ENCODE measurements around the gene SCYL2.
"Not testable (repeated sequence)": the region's sequence is repeated elsewhere in the genome, so short reads cannot be mapped to it uniquely, and the experiment has no call there.

Gene SCYL2

DNA sequence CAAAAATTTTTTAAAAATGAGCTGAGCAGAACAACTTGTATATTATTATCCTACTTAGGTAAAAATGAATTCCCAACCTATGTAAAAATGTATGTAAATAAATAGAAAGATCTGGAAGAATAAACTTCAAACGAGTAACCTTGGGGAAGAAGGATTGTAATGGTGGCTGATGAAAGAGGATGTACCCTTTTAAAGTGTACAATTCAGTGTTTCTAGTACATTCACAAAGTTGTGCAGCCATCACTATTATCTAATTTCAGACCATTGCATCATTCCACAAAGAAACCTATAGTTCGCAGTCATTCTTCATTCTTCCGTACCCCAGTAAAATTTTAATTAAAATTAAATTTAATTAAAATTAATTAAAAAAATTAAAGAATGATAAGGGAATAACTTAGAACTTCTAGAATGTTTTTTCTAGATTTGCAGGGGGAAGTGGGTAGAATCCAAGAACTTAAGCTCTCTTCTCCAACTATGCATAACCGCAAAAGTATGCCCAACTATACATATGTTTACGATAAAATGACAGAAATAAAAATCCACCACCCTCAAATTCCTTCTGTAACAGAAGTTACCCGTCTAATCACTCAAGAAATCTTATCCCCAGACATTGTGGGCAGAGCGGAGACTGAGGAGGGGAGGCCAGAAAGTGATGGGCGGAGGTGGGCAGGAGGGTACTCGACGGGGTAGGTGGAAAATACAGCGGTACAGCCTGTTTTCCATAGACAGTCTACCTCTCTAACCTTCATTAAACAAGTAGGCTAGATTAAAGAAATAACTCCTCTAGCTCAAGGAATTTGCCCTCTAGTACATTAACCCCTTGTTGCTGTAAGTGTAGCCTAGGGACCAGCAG lies 1.0 kb upstream of the SCYL2 start:
- no peak for DNase-seq

DNA sequence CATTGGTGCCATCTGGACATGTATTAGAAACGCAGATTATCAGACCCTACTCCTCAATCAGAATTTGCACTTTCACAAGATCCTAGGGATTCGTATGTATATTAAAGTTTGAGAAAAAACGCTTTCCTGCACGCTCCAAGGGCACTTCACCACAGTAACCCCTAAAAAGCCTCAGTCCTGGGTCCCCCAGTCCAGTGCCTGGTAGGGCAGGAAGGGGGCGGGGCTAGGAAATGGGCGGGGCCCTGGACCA lies 467 bp upstream of the SCYL2 start:
- DNase-seq, result peak; percentile 55

DNA sequence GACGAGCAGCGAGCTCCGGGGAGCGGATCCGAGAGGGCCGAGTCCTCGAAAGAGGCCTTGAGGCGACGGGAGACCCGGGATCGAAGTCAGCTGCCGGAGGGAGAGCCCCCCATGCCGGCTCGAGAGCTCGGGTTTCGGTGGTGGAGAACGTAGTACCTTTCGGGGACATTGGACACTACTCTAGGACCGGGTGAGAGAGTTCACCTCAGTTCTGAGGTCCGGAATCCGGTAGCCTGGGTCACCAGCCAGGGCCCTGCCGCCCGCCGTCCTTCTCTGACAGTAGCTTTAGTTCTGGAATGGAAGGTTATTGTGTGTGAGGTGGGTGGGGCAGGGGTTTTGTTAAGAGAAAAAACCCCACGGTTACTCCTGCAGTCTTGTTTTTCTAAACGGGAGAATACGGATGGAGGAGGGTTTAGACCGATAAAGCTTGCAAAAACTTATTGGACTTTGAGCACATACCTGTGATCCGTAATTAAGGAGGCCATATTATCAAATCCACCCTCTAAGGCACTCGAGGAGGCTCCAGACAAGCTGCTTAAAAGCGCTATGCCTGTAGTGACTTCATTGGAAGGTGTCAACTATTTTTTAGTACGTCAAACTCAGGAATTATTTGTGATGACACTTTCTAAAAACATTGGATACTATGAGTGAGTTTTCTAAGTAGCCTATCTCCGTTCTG lies 765 bp downstream of the SCYL2 start:
- no peak for DNase-seq

DNA sequence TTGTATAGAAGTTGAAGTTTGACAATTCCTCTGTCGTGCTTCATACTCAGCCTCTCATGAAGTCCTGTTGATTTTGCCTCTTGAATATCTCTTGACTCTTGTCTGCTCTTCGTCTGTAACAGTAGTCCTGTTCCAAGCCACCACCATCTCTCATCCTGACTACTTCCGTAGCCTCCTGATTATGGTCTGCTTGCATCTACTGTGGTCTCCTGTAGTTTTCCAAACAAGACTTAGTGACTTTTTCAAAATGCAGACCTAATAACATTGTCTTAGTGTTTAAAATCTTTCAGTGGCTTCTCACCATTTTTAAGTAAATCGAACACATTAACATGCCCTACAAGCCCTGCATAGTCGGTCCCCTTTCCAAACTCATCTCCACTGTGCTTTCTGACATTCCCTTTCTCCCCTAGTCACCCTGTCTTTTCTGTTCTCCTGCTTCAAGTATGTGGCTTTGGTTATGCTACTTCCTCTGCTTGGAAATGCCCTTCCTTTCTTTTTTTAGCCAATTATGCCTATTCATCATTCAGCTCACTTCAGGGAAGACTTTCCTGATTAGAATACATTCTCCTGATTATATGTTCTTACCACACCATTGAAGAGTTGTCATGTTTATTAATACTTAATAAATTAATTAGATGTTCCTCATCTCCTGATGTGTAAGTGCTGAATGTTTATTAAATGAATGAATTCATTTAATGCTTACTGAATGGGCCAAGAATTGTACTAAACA lies 2.0 kb downstream of the SCYL2 start:
- peak; percentile 51 for DNase-seq

- no peak for DNase-seq
Measured at GRCh38 chr12:100273782-100274181, 6.8 kb downstream of the SCYL2 start.

DNA sequence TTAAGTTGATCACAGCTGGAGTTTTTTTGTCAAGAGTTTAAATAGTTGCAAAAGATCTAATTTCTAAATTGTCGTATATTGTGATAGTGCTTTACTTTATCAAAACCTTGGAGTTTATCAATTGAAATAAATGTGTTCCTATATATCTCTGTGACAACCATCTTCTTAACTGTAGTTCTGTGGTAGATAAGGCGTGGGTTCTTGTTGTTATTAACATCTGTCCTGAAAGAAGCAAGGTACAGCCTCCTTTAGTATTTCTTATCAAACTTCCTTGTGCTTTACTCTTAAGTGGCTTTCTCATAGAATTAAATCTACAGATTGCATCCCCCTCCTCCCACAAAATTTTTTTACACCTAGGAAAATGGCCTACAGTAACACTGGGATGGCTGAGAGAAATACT lies 7.3 kb downstream of the SCYL2 start:
- DNase-seq, result no peak

- DNase-seq, result no peak
Measured at GRCh38 chr12:100279159-100279558, 12.2 kb downstream of the SCYL2 start.

DNA sequence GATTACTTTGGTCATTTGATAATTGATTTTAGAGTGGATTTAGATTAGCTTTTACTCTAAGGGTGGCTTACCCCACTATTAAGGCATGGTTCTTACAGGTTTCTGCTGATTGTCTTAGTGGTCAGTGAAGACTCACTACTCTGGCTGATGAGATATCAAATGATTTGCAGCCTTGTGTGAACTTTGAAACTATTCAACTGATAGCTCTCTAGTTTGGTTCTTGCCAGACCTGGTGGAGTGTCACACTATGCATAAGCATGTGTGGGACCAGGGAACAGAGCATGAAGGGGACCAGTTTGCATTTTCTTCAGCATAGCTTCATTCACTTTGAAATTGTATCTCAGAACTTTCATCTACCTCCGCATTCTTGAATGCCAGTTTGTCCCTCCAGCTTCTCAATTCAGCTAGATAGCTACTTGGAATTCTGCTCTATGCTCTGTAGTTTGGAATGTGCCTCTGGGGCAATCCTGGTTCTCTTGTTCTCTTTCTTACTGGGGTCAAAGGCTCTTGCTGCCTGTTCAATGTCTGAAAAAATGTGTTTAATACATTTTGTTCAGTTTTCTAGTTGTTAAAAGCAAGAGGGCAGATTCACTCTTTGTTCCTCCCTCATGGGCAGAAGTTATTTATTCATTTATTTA lies 12.7 kb downstream of the SCYL2 start:
- DNase-seq, result no peak

DNA sequence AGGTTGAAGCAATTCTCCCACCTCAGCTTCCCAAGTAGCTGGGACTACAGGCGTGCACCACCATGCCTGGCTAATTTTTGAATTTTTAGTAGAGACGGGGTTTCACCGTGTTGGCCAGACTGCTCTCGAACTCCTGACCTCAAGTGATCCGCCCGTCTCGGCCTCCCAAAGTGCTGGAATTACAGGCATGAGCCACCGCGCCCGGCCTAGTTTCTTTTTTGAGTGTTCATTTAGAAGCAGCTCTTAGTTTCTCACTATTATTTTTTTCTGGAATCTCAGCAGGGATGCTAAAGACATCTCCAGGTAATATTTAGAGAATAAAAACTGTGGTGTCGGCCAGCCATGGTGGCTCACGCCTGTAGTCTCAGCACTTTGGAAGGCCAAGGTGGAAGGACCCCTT lies 17.6 kb downstream of the SCYL2 start:
- not testable (repeated sequence) for DNase-seq

- DNase-seq, result no peak
Measured at GRCh38 chr12:100289038-100289437, 22.1 kb downstream of the SCYL2 start.

- DNase-seq, result no peak
Measured at GRCh38 chr12:100290016-100290415, 23.0 kb downstream of the SCYL2 start.

DNA sequence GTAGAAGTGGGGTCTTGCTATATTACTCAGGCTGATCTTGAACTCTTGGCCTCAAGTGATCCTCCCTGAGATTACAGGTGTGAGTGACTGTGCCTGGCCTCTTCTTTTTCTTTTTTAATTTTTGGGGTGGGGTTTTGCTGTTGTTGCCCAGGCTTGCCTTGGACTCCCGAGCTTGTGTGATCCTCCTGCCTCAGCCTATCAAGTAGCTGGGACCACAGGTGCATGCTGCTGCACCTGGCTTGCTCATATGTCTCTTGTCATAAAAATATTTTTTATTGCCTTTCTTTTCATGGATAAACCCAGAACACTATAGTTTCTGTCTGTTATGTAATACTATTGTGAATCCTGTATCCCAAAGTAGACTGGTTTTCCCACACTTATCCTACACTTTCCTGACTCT lies 26.0 kb downstream of the SCYL2 start:
- peak; percentile 76 for DNase-seq

DNA sequence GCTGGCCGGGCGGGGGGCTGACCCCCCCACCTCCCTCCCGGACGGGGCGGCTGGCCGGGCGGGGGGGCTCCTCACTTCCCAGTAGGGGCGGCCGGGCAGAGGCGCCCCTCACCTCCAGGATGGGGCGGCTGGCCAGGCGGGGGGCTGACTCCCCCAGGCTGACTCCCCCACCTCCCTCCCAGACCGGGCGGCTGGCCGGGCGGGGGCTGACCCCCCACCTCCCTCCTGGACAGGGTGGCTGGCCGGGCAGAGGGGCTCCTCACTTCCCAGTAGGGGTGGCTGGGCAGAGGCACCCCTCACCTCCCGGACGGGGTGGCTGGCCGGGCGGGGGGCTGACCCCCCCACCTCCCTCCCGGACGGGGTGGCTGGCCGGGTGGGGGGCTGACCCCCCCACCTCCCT lies 27.4 kb downstream of the SCYL2 start:
- DNase-seq, result not testable (repeated sequence)

DNA sequence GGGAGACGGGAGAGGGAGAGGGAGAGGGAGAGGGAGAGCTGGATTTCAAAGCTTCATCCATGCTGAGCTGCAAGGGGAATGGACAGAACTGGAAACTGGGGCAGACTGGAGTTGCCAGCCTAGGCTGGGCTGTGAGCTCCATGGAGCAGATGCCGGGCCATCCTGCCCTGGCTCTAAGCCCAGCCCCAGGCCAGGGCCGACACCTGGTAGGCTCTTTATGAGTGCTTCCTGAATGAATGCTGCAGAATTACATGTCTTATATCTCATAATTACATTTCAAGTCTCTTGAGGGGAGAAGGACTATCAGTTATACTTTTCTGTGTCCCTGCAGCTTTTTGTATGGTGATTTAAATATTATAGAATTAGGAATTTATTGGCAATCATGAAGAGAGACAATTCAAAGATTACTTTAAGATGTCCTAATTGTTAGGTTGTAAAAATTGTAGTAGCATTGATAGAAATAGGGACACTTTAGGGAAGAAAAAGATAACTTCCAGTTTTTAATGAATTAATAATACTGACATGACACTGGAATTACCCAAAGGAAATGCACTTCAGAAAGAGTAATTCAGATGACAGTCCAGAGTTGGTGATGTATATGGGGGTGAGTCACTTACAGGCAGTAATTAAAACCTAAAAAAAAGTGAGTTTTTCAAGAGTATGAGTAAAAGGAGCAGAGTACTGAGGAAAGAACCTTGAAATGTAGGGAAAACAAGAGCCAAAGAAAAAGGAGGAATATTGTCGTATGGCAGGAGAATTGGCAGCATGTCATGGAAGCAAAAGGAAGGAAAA lies 29.0 kb downstream of the SCYL2 start:
- no peak for DNase-seq

DNA sequence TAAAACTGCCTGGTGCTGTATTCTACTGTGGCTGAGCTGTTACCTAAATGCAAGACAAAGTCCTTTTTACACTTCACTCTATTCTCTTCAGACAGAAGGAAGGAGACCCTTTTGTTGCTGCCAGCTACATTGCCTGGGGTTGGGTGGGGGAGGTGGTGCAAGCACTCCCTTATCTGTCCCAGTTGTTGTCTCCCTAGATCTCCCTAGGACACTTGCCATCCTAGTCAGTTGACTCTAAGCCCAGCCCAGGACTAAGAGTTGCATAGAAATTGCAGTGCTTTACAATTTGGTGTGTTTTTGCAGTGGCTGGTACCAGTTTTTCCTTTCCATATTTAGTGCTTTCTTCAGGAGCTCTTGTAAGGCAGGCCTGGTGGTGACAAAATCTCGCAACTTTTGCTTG lies 35.1 kb downstream of the SCYL2 start:
- DNase-seq, result no peak

GRCh38 chr12:100303831-100304230 lies 36.9 kb downstream of the SCYL2 start:
- no peak for DNase-seq

- DNase-seq, result not testable (repeated sequence)
Measured at GRCh38 chr12:100304334-100304733, 37.4 kb downstream of the SCYL2 start.

- DNase-seq, result not testable (repeated sequence)
Measured at GRCh38 chr12:100308138-100308537, 41.2 kb downstream of the SCYL2 start.

- no peak for DNase-seq
Measured at GRCh38 chr12:100311317-100311716, 44.3 kb downstream of the SCYL2 start.

GRCh38 chr12:100317371-100317770 lies 50.4 kb downstream of the SCYL2 start:
- no peak for DNase-seq

GRCh38 chr12:100324498-100324897 lies 57.5 kb downstream of the SCYL2 start:
- DNase-seq, result no peak

DNA sequence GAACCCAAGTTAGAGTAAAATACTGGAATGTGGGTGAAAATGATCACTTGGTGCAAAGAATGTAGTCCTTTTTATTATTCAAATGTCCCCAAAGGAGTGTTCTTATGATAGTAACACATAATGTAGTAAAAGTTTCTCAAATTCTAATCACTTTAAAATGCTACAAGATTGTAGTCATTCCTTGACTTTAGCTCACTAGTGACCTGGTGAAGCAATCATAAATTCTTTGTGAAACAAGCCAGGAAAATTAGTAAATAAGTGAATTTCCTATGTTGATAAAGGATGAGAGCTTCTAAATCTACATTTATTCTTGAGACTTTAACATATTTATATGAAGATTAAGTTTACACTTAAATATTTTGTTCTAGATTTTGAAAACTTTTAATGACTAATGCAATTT lies 59.2 kb downstream of the SCYL2 start:
- no peak for DNase-seq

GRCh38 chr12:100329800-100330199 lies 62.8 kb downstream of the SCYL2 start:
- DNase-seq, result no peak

All from NCI-H510A treated with DMSO at 0.1 percent for 48 hours (cell line).